Panc1 (cell line): ENCODE measurements around the gene TMEM219. TPM values are rescaled to one million over a fixed set of nuclear protein-coding genes. Genes with fewer than 3 reads are reported as not detected.

Source experiments
- ATAC-seq: fragments of 200-7000 bp; cut with Tn5 transposase; 2 replicates; pipeline ENCODE4 v1.9.1; 2020; ENCODE audit warnings: mild to moderate bottlenecking, moderate library complexity
- BruUV-seq: library from RNA; stranded (reverse); fragments of 400-500 nt; replicated peaks from 2 replicates; lab custom pipeline; 2021; lab: Mats Ljungman, UMichigan
- CTCF ChIA-PET: fragments of 300-600 bp; sonication (Branson Sonifier 250); formaldehyde crosslinking; loops from one replicate; lab custom pipeline; 2022; ENCODE audit warnings: antibody characterized with exemption; lab: Charles Lee
- POLR2A ChIA-PET: fragments of 300-600 bp; sonication (Branson Sonifier 250); formaldehyde crosslinking; loops from one replicate; lab custom pipeline; 2022; ENCODE audit warnings: antibody characterized with exemption; lab: Charles Lee
- DNase-seq: peaks from one replicate; pipeline ENCODE4 v3.0.0-alpha.2; 2010; ENCODE audit warnings: low read depth, low spot score
- H3K27ac ChIP-seq: 2 replicates; pipeline ENCODE4 v1.5.1; 2011; ENCODE audit warnings: mild to moderate bottlenecking, low read length, inconsistent platforms
- H3K27me3 ChIP-seq: fragments of 200-500 bp; sonication (Bioruptor generic); 2 replicates; pipeline ENCODE4 v1.6.0; 2014; ENCODE audit warnings: low read length, inconsistent platforms; ENCODE audit not compliant: control insufficient read depth, insufficient read depth
- H3K36me3 ChIP-seq: fragments of 200-500 bp; sonication (Bioruptor generic); 2 replicates; pipeline ENCODE4 v1.5.1; 2014; ENCODE audit warnings: inconsistent platforms, mild to moderate bottlenecking, low read length, moderate library complexity; ENCODE audit not compliant: control insufficient read depth, insufficient read depth
- H3K4me1 ChIP-seq: 2 replicates; pipeline ENCODE4 v1.5.1; 2011; ENCODE audit warnings: inconsistent platforms, mild to moderate bottlenecking, low read length, moderate library complexity; ENCODE audit not compliant: control insufficient read depth, insufficient read depth
- H3K4me3 ChIP-seq, 2 experiments: 2 replicates each; pipeline ENCODE4 v1.5.1; 2011 to 2012; ENCODE audit warnings: low read depth in 2 of 2, low read length in 2 of 2, mild to moderate bottlenecking in 2 of 2, inconsistent platforms in 1 of 2, moderate library complexity in 1 of 2
- H3K9me3 ChIP-seq: fragments of 200-500 bp; sonication (Bioruptor generic); 2 replicates; pipeline ENCODE4 v1.5.1; 2014; ENCODE audit warnings: low read depth, mild to moderate bottlenecking, inconsistent platforms, low read length, moderate library complexity; ENCODE audit not compliant: control insufficient read depth, insufficient read depth
- CTCF ChIP-seq: fragments of 450-650 bp; IDR thresholded peaks from 2 replicates; pipeline ENCODE4 v1.5.1; 2017; ENCODE audit warnings: mild to moderate bottlenecking
- POLR2AphosphoS5 ChIP-seq: IDR thresholded peaks from 2 replicates; pipeline ENCODE4 v1.6.1; 2012; ENCODE audit warnings: mild to moderate bottlenecking, low read depth, low read length, moderate library complexity
- REST ChIP-seq, 2 experiments: IDR thresholded peaks; 2 replicates each; pipeline ENCODE4 v1.6.1; 2011 to 2012; ENCODE audit warnings: low read depth in 2 of 2, control low read depth in 1 of 2, low read length in 1 of 2, mild to moderate bottlenecking in 1 of 2, moderate library complexity in 1 of 2; ENCODE audit not compliant: insufficient read depth in 1 of 2
- SIN3A ChIP-seq: IDR thresholded peaks from 2 replicates; pipeline ENCODE4 v1.6.1; 2012; ENCODE audit warnings: low read depth, mild to moderate bottlenecking, low read length, moderate library complexity, borderline replicate concordance; ENCODE audit not compliant: insufficient read depth
- TCF7L2 ChIP-seq: IDR thresholded peaks from 2 replicates; pipeline ENCODE4 v1.6.1; 2011; ENCODE audit warnings: mild to moderate bottlenecking, low read depth, low read length, inconsistent platforms
- in situ Hi-C: cut with HindIII; loops from 2 replicates; pipeline ENCODE4 v1.10.0; 2016; ENCODE audit warnings: low sequenced_read_pairs, low pct_unique_long_range_greater_than_20kb
- intact Hi-C: fragments of 100-400 bp; cut with micrococcal nuclease; formaldehyde crosslinking; loops from one replicate; pipeline ENCODE4 v1.10.0; 2022; ENCODE audit not compliant: unreplicated experiment
- total RNA-seq: library from RNA; stranded (reverse); gene quantifications from one replicate; pipeline ENCODE4 v1.2.1, GENCODE V29; 2021; ENCODE audit not compliant: unreplicated experiment

The TMEM219 gene
- total RNA-seq, 1 experiment from 2014 or later: 161 TPM

GRCh38 chr16:30002614-30003346, 40.9 kb downstream of the TMEM219 start:
- TF ChIP-seq REST (IDR thresholded peaks at IDR 0.05; ENCODE audit: insufficient read depth in 1 of 2, low read depth in 2 of 2, low read length in 1 of 2) (no peak), SIN3A (no peak), TCF7L2 (no peak), CTCF (no peak), POLR2AphosphoS5 (no peak)
- in situ Hi-C loops: no loop called here
- intact Hi-C loops: no loop called here
- POLR2A ChIA-PET: no interaction called here
- no peaks in the 10 kb centered on the region for H3K27me3 ChIP-seq
- BruUV-seq: no TSS peak
- H3K4me3 ChIP-seq: no peak overlapping the region
- CTCF ChIA-PET: no interaction called here
- H3K4me1 ChIP-seq: 0 out of 2 replicates have a peak, but pooled peaks cover 3% of the 10 kb centered on the region
- no peaks in the 10 kb centered on the region; the same call in 1 of the 2 replicates for H3K36me3 ChIP-seq
- DNase-seq: no peak
- no peaks in the 10 kb centered on the region for H3K9me3 ChIP-seq
- ATAC-seq: no peak
- no peak overlapping the region for H3K27ac ChIP-seq

GRCh38 chr16:30003670-30004423, 42.0 kb downstream of the TMEM219 start:
- DNase-seq: no peak
- H3K36me3 ChIP-seq: no peaks in the 10 kb centered on the region
- POLR2A ChIA-PET: no interaction called here

More at GRCh38 chr16:30003670-30004423, 42.0 kb downstream of the TMEM219 start:
- Histone ChIP-seq H3K27me3 (no peaks in the 10 kb centered on the region), H3K27ac (no peak overlapping the region), H3K4me1 (0 out of 2 replicates have a peak, but pooled peaks cover 3% of the 10 kb centered on the region), H3K4me3 (no peak overlapping the region), H3K9me3 (no peaks in the 10 kb centered on the region)
- no peak for TF ChIP-seq SIN3A
- no peak for TF ChIP-seq POLR2AphosphoS5
- no peak for TF ChIP-seq CTCF
- no peak for TF ChIP-seq TCF7L2
- TF ChIP-seq REST (IDR thresholded peaks at IDR 0.05; ENCODE audit: insufficient read depth in 1 of 2, low read depth in 2 of 2, low read length in 1 of 2): no peak
- BruUV-seq: no TSS peak
- intact Hi-C loops: no loop called here
- CTCF ChIA-PET: no interaction called here
- in situ Hi-C loops: no loop called here
- ATAC-seq: no peak
